ENCODE data around the gene CDK5RAP1. TPM values are rescaled to one million over a fixed set of nuclear protein-coding genes. Genes with fewer than 3 reads are reported as not detected.
A peak's percentile ranks its signal among the peaks of the same experiment; 100 is the strongest.

CDK5RAP1 gene
- total RNA-seq, result 10 to 100 TPM; 50.9 to 51.8 TPM
- 10 to 100 TPM; 39.8 to 41.8 TPM for polyA plus RNA-seq

- peaks cover 52% of the 10 kb centered on the region for H3K4me1 ChIP-seq (ENCODE audit: insufficient read depth, low read length)
- H3K27ac ChIP-seq (ENCODE audit: low read depth, low read length), result peak within 1 kb of the TSS; percentile 74
- H3K27me3 ChIP-seq (ENCODE audit: insufficient read depth, low read length), result no peaks in the 10 kb centered on the region
- H3K9me3 ChIP-seq (ENCODE audit: control insufficient read depth in 1 of 2, low read length in 2 of 2), result no peaks in the 10 kb centered on the region
- no peaks in the 10 kb centered on the region for H3K27me3 Mint-ChIP-seq
- H3K9me3 Mint-ChIP-seq, result no peaks in the 10 kb centered on the region
- H3K4me3 ChIP-seq (ENCODE audit: low read length in 2 of 2), result peak within 1 kb of the TSS; percentile 100
- POLR2A ChIA-PET (ENCODE audit: partially characterized antibody), result interaction anchor here (0.7 to 1.7 kb wide), 12 partner anchors 10 to 266 kb away, joined by 3 to 17 read pairs (median 5); partner anchors contain the start of genes ACTL10, CBFA2T2 and SNTA1
- no peaks in the 10 kb centered on the region for H3K36me3 ChIP-seq (ENCODE audit: insufficient read depth, low read length)
- CTCF ChIA-PET (ENCODE audit: partially characterized antibody), result interaction anchor here (0.8 to 1.1 kb wide), 8 partner anchors 9 to 320 kb away, joined by 3 to 5 read pairs (median 4); partner anchors contain the start of genes ACTL10 and SNTA1
- H3K36me3 Mint-ChIP-seq, result peaks cover 3 to 24% of the 10 kb centered on the region in 2 donors
- intact Hi-C loops (cut with micrococcal nuclease), result loop anchor here (1.0 to 2.0 kb wide), 6 partner anchors 31 to 410 kb away; partner anchors contain the start of genes ACTL10, CHMP4B and E2F1
- H3K4me1 Mint-ChIP-seq, result peaks cover 24 to 66% (median 46%) of the 10 kb centered on the region in 4 donors
- peak within 1 kb of the TSS; percentile 93 to 98 (median 98) for H3K4me3 Mint-ChIP-seq
- H3K27ac Mint-ChIP-seq, result peak within 1 kb of the TSS; percentile 6 to 95 (median 94)
- DNase-seq, result peak; percentile 82 to 88 (median 83)
Observed at GRCh38 chr20:33401184-33401920, at the start of gene CDK5RAP1. CDK5RAP1 (minus strand) TSS chr20:33401519; CDS start chr20:33397064, 4,455 bp downstream.

- no peaks in the 10 kb centered on the region for H3K36me3 ChIP-seq (ENCODE audit: insufficient read depth, low read length)
- no peaks in the 10 kb centered on the region for H3K4me1 ChIP-seq (ENCODE audit: insufficient read depth, low read length)
- H3K27ac ChIP-seq (ENCODE audit: low read depth, low read length), result no peak overlapping the region
- Mint-ChIP-seq H3K4me1 (peaks cover 0 to 5% (median 2%) of the 10 kb centered on the region in 4 donors), H3K36me3 (no peaks in the 10 kb centered on the region), H3K4me3 (no peak overlapping the region), H3K27me3 (no peaks in the 10 kb centered on the region), H3K9me3 (peaks cover 0 to 2% (median 0%) of the 10 kb centered on the region in 8 donors), H3K27ac (no peak overlapping the region)
- intact Hi-C loops (cut with micrococcal nuclease), result no loop called here
- H3K9me3 ChIP-seq (ENCODE audit: control insufficient read depth in 1 of 2, low read length in 2 of 2), result no peaks in the 10 kb centered on the region
- ChIA-PET CTCF (ENCODE audit: partially characterized antibody) (interaction anchor here (1.2 kb wide), 1 partner anchor 9 kb away, joined by 3 read pairs; no protein-coding TSS in a partner anchor), POLR2A (ENCODE audit: partially characterized antibody) (no interaction called here)
- H3K27me3 ChIP-seq (ENCODE audit: insufficient read depth, low read length), result no peaks in the 10 kb centered on the region
- H3K4me3 ChIP-seq (ENCODE audit: low read length in 2 of 2), result no peak overlapping the region
- no peak for DNase-seq
Observed at GRCh38 chr20:33450867-33451266, 49.5 kb upstream of the CDK5RAP1 start.

GRCh38 chr20:33445881-33446625, 44.7 kb upstream of the CDK5RAP1 start:
- Mint-ChIP-seq H3K4me1 (peaks cover 14 to 28% (median 22%) of the 10 kb centered on the region in 4 donors), H3K36me3 (peaks cover 0 to 6% of the 10 kb centered on the region in 2 donors), H3K27ac (no peak overlapping the region), H3K4me3 (no peak overlapping the region), H3K9me3 (peaks cover 0 to 2% (median 0%) of the 10 kb centered on the region in 8 donors), H3K27me3 (no peaks in the 10 kb centered on the region)
- Histone ChIP-seq H3K27me3 (ENCODE audit: insufficient read depth, low read length) (no peaks in the 10 kb centered on the region), H3K36me3 (ENCODE audit: insufficient read depth, low read length) (no peaks in the 10 kb centered on the region), H3K27ac (ENCODE audit: low read depth, low read length) (no peak overlapping the region), H3K9me3 (ENCODE audit: control insufficient read depth in 1 of 2, low read length in 2 of 2) (no peaks in the 10 kb centered on the region), H3K4me3 (ENCODE audit: low read length in 2 of 2) (no peak overlapping the region), H3K4me1 (ENCODE audit: insufficient read depth, low read length) (peaks cover 17% of the 10 kb centered on the region)
- ChIA-PET CTCF (ENCODE audit: partially characterized antibody) (interaction anchor here (0.7 to 1.6 kb wide), 5 partner anchors 10 to 222 kb away, joined by 3 to 5 read pairs (median 3); partner anchors contain the start of gene CDK5RAP1), POLR2A (ENCODE audit: partially characterized antibody) (interaction anchor here (1.8 to 3.4 kb wide), 2 partner anchors 217 to 286 kb away, joined by 5 to 22 read pairs; partner anchors contain the start of genes C20orf144 and ZNF341)
- DNase-seq, result no peak
- intact Hi-C loops (cut with micrococcal nuclease), result no loop called here

- Mint-ChIP-seq H3K27me3 (no peaks in the 10 kb centered on the region), H3K9me3 (peaks cover 0 to 2% (median 0%) of the 10 kb centered on the region in 8 donors), H3K36me3 (peaks cover 0 to 6% of the 10 kb centered on the region in 2 donors), H3K4me3 (peak overlapping the region; percentile 89 to 97 (median 92)), H3K27ac (peak overlapping the region; percentile 90 to 97 (median 94)), H3K4me1 (peaks cover 14 to 28% (median 22%) of the 10 kb centered on the region in 4 donors)
- intact Hi-C loops (cut with micrococcal nuclease), result loop anchor here (1.0 to 5.0 kb wide), 6 partner anchors 44 to 667 kb away; partner anchors contain the start of genes ACTL10, CBFA2T2, CDK5RAP1 and CHMP4B
- DNase-seq, result peak in 1 of 5 donors; percentile 28
- H3K4me1 ChIP-seq (ENCODE audit: insufficient read depth, low read length), result peaks cover 17% of the 10 kb centered on the region
- CTCF ChIA-PET (ENCODE audit: partially characterized antibody), result interaction anchor here (0.7 to 1.8 kb wide), 10 partner anchors 9 to 288 kb away, joined by 3 to 7 read pairs (median 3); partner anchors contain the start of genes ACTL10, CBFA2T2 and CDK5RAP1
- H3K27ac ChIP-seq (ENCODE audit: low read depth, low read length), result peak overlapping the region; percentile 74
- H3K36me3 ChIP-seq (ENCODE audit: insufficient read depth, low read length), result no peaks in the 10 kb centered on the region
- peak overlapping the region in 1 of 2 donors; percentile 85 for H3K4me3 ChIP-seq (ENCODE audit: low read length in 2 of 2)
- POLR2A ChIA-PET (ENCODE audit: partially characterized antibody), result interaction anchor here (0.5 to 3.4 kb wide), 14 partner anchors 13 to 667 kb away, joined by 3 to 22 read pairs (median 6); partner anchors contain the start of genes ACTL10, C20orf144, CBFA2T2 and CDK5RAP1
- H3K27me3 ChIP-seq (ENCODE audit: insufficient read depth, low read length), result no peaks in the 10 kb centered on the region
- no peaks in the 10 kb centered on the region for H3K9me3 ChIP-seq (ENCODE audit: control insufficient read depth in 1 of 2, low read length in 2 of 2)
Observed at GRCh38 chr20:33444797-33445560, 43.7 kb upstream of the CDK5RAP1 start.

- Histone ChIP-seq H3K27ac (ENCODE audit: low read depth, low read length) (peak within 1 kb of the TSS; percentile 74), H3K4me3 (ENCODE audit: low read length in 2 of 2) (peak within 1 kb of the TSS; percentile 42 to 85)
- intact Hi-C loops (cut with micrococcal nuclease), result loop anchor here (1.0 to 5.0 kb wide), 8 partner anchors 42 to 669 kb away; partner anchors contain the start of genes ACTL10, CBFA2T2, CDK5RAP1 and CHMP4B
Observed at GRCh38 chr20:33443512-33444239, 42.4 kb upstream of the CDK5RAP1 start, which contains the start of gene SNTA1. SNTA1 (minus strand) TSS chr20:33443763; CDS start chr20:33443620, 143 bp downstream.

More at GRCh38 chr20:33443512-33444239, 42.4 kb upstream of the CDK5RAP1 start, which contains the start of gene SNTA1:
- Histone ChIP-seq H3K4me1 (ENCODE audit: insufficient read depth, low read length) (peaks cover 17% of the 10 kb centered on the region), H3K27me3 (ENCODE audit: insufficient read depth, low read length) (no peaks in the 10 kb centered on the region), H3K36me3 (ENCODE audit: insufficient read depth, low read length) (no peaks in the 10 kb centered on the region), H3K9me3 (ENCODE audit: control insufficient read depth in 1 of 2, low read length in 2 of 2) (no peaks in the 10 kb centered on the region)
- H3K27me3 Mint-ChIP-seq, result no peaks in the 10 kb centered on the region
- peaks cover 0 to 2% (median 0%) of the 10 kb centered on the region in 8 donors for H3K9me3 Mint-ChIP-seq
- peaks cover 14 to 28% (median 22%) of the 10 kb centered on the region in 4 donors for H3K4me1 Mint-ChIP-seq
- CTCF ChIA-PET (ENCODE audit: partially characterized antibody), result interaction anchor here (0.5 to 1.8 kb wide), 7 partner anchors 42 to 1808 kb away, joined by 3 to 7 read pairs (median 3); partner anchors contain the start of genes ACTL10, CBFA2T2 and CDK5RAP1
- POLR2A ChIA-PET (ENCODE audit: partially characterized antibody), result interaction anchor here (0.6 to 3.4 kb wide), 21 partner anchors 12 to 668 kb away, joined by 3 to 22 read pairs (median 4); partner anchors contain the start of genes ACTL10, C20orf144, CBFA2T2 and CDK5RAP1
- H3K4me3 Mint-ChIP-seq, result peak within 1 kb of the TSS; percentile 92 to 97 (median 92)
- peak; percentile 80 to 88 (median 81) for DNase-seq
- peak within 1 kb of the TSS; percentile 90 to 97 (median 94) for H3K27ac Mint-ChIP-seq
- H3K36me3 Mint-ChIP-seq, result peaks cover 0 to 6% of the 10 kb centered on the region in 2 donors
